Stimulated activated CD4-positive, alpha-beta T cell treated with anti-CD3 and anti-CD28 coated beads, TNF-alpha, amount 100 ng/mL, for 4 hours (primary cell): Measurements from ENCODE around the gene TMED8.

ENCODE experiments used
- DNase-seq, 3 experiments: peaks; one replicate each; pipeline ENCODE4 v3.0.0-alpha.2; 2020; ENCODE audit warnings: low read depth in 3 of 3

Gene TMED8

DNA sequence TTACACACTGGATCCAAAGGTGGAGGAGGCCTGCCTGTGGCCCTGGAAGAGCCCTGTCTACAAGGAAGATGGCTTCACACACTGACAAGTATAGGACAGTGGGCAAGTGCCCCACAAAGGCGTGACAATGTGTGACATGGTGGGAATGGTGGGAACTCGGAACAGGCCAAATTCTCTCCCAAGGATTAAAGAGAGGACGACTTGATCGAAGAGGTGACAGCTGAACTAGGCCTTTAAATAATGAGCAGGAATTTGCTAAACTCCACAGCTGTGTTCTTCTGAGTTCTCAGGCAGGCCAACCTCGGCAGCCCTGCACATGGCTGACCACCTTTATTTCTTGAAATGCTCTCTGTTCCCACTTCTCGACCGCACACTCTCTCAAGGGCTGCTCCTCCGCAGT, 80.0 kb downstream of the TMED8 start:
- no peak for DNase-seq

DNA sequence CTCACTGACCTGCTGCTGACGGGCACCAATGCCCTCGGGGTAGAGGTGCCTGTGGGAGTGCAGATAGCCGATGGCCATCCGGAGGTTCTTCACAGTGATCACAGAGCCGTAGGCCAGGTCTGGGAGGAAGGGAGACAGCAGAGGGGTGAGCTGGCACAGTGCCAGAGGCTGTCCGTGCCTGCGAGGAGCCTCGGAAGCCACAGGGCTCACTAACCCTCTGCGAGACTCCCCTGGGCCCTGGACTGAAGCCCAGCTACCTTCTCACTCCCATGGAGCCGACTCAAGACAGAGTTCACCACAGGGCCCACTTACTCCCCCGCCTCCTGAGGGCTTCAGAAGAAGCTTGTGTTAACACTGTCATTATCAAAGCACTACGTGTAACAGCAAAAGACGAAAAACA, 80.7 kb downstream of the TMED8 start:
- DNase-seq, result no peak

DNA sequence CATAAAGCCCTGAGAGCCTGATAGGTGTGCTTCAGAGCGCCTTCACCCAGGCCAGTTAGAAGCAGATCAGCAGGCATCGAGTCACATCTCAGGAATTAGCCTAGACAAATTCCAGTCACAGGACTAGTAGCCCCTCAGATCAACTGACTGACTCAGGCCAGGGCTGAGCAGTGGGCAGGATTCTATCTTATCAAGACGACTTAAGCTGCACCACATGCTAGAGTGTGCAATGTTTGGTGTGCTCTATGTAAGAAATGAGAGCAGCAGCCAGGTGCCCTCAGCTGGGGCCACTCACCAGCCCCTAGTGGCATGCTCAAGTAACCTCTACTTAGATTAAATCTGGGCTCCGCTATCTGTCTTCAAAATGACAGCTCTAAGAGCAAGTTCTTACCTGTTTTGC, 86.2 kb downstream of the TMED8 start:
- no peak for DNase-seq

DNA sequence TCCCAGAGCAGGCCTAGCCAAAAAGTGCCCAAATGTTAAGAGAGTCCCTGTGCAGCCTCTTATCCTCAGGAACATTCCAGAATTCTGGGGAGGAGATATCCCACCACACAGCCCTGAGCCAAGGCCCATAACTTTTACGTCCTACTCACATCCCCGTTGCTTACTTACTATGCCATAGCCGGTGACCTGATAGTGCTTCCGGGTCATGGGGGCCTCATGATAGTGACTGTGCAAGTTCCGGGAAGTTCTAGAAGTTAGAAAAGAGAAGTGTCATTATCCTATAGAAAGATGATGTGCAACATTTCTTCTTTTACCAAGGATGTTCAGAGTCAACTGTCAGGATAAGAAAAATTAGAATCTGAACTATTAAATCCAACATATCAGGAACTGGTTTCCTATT, 90.3 kb downstream of the TMED8 start:
- no peak for DNase-seq
